ENCODE measurements around the gene PCSK1. TPM values are rescaled to one million over a fixed set of nuclear protein-coding genes. Genes with fewer than 3 reads are reported as not detected.

PCSK1 gene
- total and polyA plus RNA-seq, 2 of the 8 experiments (the other 6 are each of a cell fraction or from before 2014, with no cell fraction given) = 1.3 to 3.2 TPM

DNA sequence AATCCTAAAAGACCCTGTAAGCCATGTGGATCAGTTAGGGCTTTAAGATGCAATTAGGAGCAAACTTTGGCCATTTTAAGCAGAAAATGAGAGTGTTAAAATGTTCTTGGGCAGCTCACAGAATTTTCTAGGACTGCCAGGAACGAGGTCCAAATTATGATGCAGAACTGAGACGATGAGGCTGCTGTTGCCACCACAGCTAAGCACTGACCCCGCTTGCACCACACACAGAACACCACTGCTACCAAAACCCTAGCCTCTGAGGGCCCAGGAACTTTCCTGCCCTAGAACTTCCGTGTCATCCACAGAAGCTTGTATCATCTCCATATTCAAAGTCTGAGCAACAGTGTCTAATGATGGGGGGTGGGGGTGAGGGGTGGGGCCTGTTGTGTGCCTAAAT, 41.0 kb upstream of the PCSK1 start:
- no peak overlapping the region for H3K4me2 ChIP-seq (ENCODE audit: insufficient read depth in 1 of 2, low read depth in 2 of 2, low read length in 2 of 2)
- no peak overlapping the region for H2BK15ac ChIP-seq (ENCODE audit: low read length)
- H4K5ac ChIP-seq (ENCODE audit: insufficient read length, low read depth, low read length) = no peak overlapping the region
- FAIRE-seq (no peak), DNase-seq (ENCODE audit: low read depth in 1 of 2, low spot score in 2 of 2) (no peak)
- H4K8ac ChIP-seq (ENCODE audit: extremely low read depth, insufficient read depth, low read length) = no peak overlapping the region
- no peak overlapping the region for H2AK5ac ChIP-seq (ENCODE audit: low read depth, low read length)
- H3K27ac ChIP-seq (ENCODE audit: low read depth, low read length) = no peak overlapping the region
- no peak overlapping the region for H3K9ac ChIP-seq (replicated peaks in 1 of 4; ENCODE audit: extremely low read depth in 1 of 4, low read depth in 3 of 4, low read length in 3 of 4)
- H3K56ac ChIP-seq (replicated peaks; ENCODE audit: insufficient read length, low read depth, low read length) = no peak overlapping the region
- no peak overlapping the region for H2BK120ac ChIP-seq (replicated peaks; ENCODE audit: low read depth, low read length)
- H2BK12ac ChIP-seq (ENCODE audit: low read depth, low read length) = no peak overlapping the region
- H3K4ac ChIP-seq (replicated peaks; ENCODE audit: insufficient read length, low read depth, low read length) = no peak overlapping the region
- no peaks in the 10 kb centered on the region for H3K36me3 ChIP-seq (ENCODE audit: control insufficient read depth in 2 of 4, insufficient read depth in 4 of 4, low read length in 3 of 4)
- H2AFZ ChIP-seq (ENCODE audit: low read length) = no peak overlapping the region
- H3K79me1 ChIP-seq (ENCODE audit: low read depth, low read length) = no peaks in the 10 kb centered on the region
- H2BK20ac ChIP-seq (ENCODE audit: low read length) = no peak overlapping the region
- no peak overlapping the region for H3K18ac ChIP-seq (ENCODE audit: extremely low read depth, low read length)
- no peaks in the 10 kb centered on the region for H3K27me3 ChIP-seq (replicated peaks in 1 of 4; ENCODE audit: control insufficient read depth in 3 of 4, extremely low read depth in 1 of 4, insufficient read depth in 3 of 4, low read length in 3 of 4)
- no peaks in the 10 kb centered on the region for H3K4me1 ChIP-seq (replicated peaks in 1 of 4; ENCODE audit: control insufficient read depth in 3 of 4, insufficient read depth in 4 of 4, low read length in 3 of 4)
- CTCF ChIA-PET (ENCODE audit: partially characterized antibody) = interaction anchor here (0.8 kb wide), 1 partner anchor 128 kb away, joined by 3 read pairs; no protein-coding TSS in a partner anchor
- H3K9me3 ChIP-seq (ENCODE audit: insufficient read depth in 2 of 2, low read depth in 1 of 2, low read length in 1 of 2) = no peaks in the 10 kb centered on the region
- no peak overlapping the region for H4K91ac ChIP-seq (replicated peaks; ENCODE audit: insufficient read length, low read length)
- no peak overlapping the region for H3K4me3 ChIP-seq (ENCODE audit: extremely low read depth in 1 of 4, insufficient read depth in 2 of 4, low read depth in 3 of 4, low read length in 4 of 4)
- no peaks in the 10 kb centered on the region for H3K79me2 ChIP-seq (ENCODE audit: control insufficient read depth in 1 of 2, insufficient read depth in 2 of 2, low read length in 2 of 2)
- no peaks in the 10 kb centered on the region for H4K20me1 ChIP-seq (replicated peaks in 1 of 2; ENCODE audit: control insufficient read depth in 1 of 2, insufficient read depth in 2 of 2, low read length in 2 of 2)
- H3K14ac ChIP-seq (ENCODE audit: insufficient read length) = no peak overlapping the region
- POLR2A ChIA-PET (ENCODE audit: partially characterized antibody) = no interaction called here
- H3K23ac ChIP-seq (ENCODE audit: insufficient read length) = no peak overlapping the region
- WGBS, 2 experiments (ENCODE audit: extremely low coverage in 1 of 2, insufficient coverage in 1 of 2, insufficient read length in 1 of 2, insufficient replicate concordance in 2 of 2, low coverage in 1 of 2, low lambda C conversion rate in 2 of 2, missing lambda C conversion rate in 1 of 2) = 83% methylated on average over 4 of the region's 4 CpGs; no CpG with 5 or more reads in 1 of the 2 experiments
- H2BK5ac ChIP-seq (ENCODE audit: low read depth, low read length) = no peak overlapping the region
- no peaks in the 10 kb centered on the region; the same call in 1 of the 2 replicates for H3K23me2 ChIP-seq (ENCODE audit: low read depth, low read length)
- TF ChIP-seq RXRA (IDR thresholded peaks at IDR 0.05; ENCODE audit: insufficient read depth, low read depth, low read length) (no peak), FOSL1 (IDR thresholded peaks at IDR 0.05; ENCODE audit: insufficient read depth, low read depth, low read length) (no peak), KDM5A (IDR thresholded peaks at IDR 0.05; ENCODE audit: low read length) (no peak), EZH2 (IDR thresholded peaks at IDR 0.05; ENCODE audit: low read depth, low read length, severe bottlenecking) (no peak), BCL11A (IDR thresholded peaks at IDR 0.05; ENCODE audit: low read depth in 2 of 2, low read length in 2 of 2) (no peak), YY1 (IDR thresholded peaks at IDR 0.05; ENCODE audit: low read depth, low read length) (no peak), POU5F1 (IDR thresholded peaks at IDR 0.05; ENCODE audit: low read depth, low read length) (no peak), JUND (IDR thresholded peaks at IDR 0.05; ENCODE audit: low read length) (no peak), PHF8 (conservative IDR thresholded peaks at IDR 0.05; ENCODE audit: low read depth, low read length) (no peak), SP4 (IDR thresholded peaks at IDR 0.05; ENCODE audit: low read length) (no peak), RAD21 (IDR thresholded peaks at IDR 0.05 in 1 of 2, conservative IDR thresholded peaks at IDR 0.05 in 1 of 2; ENCODE audit: low read depth in 2 of 2, low read length in 2 of 2) (no peak), POLR2A (IDR thresholded peaks at IDR 0.05; ENCODE audit: control extremely low read depth in 1 of 2, low read depth in 2 of 2, low read length in 2 of 2) (no peak), KDM4A (IDR thresholded peaks at IDR 0.05; ENCODE audit: low read depth, low read length, severe bottlenecking) (no peak), RFX5 (IDR thresholded peaks at IDR 0.05; ENCODE audit: borderline replicate concordance, low read depth, low read length) (no peak), ASH2L (IDR thresholded peaks at IDR 0.05; ENCODE audit: low read length) (no peak), SIRT6 (IDR thresholded peaks at IDR 0.05; ENCODE audit: low read length) (no peak)

All from H1 (cell line).